Hematopoietic multipotent progenitor cell (in vitro differentiated cells): Measurements from ENCODE around the gene ZNF92. TPM values are rescaled to one million over a fixed set of nuclear protein-coding genes. Genes with fewer than 3 reads are reported as not detected.
"Not testable (repeated sequence)": the region's sequence is repeated elsewhere in the genome, so short reads cannot be mapped to it uniquely, and the experiment has no call there.

Experiments
- DNase-seq, 3 donors: peaks; one replicate each; pipeline ENCODE4 v3.0.0-alpha.2; 2011 to 2015; ENCODE audit warnings: low read depth in 2 of 3, low spot score in 2 of 3
- total RNA-seq: library from RNA; depleted of rRNA; stranded (reverse); fragments of >200 nt; gene quantifications from one replicate; pipeline ENCODE4 v1.2.3, GENCODE V29; 2012

The ZNF92 gene
- total RNA-seq: 8.6 TPM

GRCh38 chr7:65373608-65374351 is at the start of gene ZNF92:
ZNF92 (plus strand) TSS chr7:65373855; CDS start chr7:65373998, 143 bp downstream.
- peak; percentile 80 to 98 (median 95) for DNase-seq

- peak in 1 of 3 donors; percentile 13 for DNase-seq
These were observed 47.7 kb upstream of the ZNF92 start for GRCh38 chr7:65325793-65326432.

GRCh38 chr7:65338346-65338745 is 35.3 kb upstream of the ZNF92 start:
- DNase-seq: no peak

GRCh38 chr7:65339257-65339656 is 34.4 kb upstream of the ZNF92 start:
- no peak for DNase-seq

- DNase-seq: no peak
These were observed 30.7 kb upstream of the ZNF92 start for GRCh38 chr7:65342723-65343629.

GRCh38 chr7:65344541-65344940 is 29.1 kb upstream of the ZNF92 start:
- DNase-seq: not testable (repeated sequence)

GRCh38 chr7:65354263-65354662 is 19.4 kb upstream of the ZNF92 start:
- DNase-seq: no peak

- DNase-seq: no peak
These were observed 3.8 kb upstream of the ZNF92 start for GRCh38 chr7:65369843-65370242.

- DNase-seq: no peak
These were observed 2.2 kb upstream of the ZNF92 start for GRCh38 chr7:65371468-65371867.

- DNase-seq: no peak
These were observed 5.7 kb downstream of the ZNF92 start for GRCh38 chr7:65379318-65379717.

GRCh38 chr7:65381742-65382141 is 8.1 kb downstream of the ZNF92 start:
- DNase-seq: no peak

GRCh38 chr7:65382452-65382851 is 8.8 kb downstream of the ZNF92 start:
- no peak for DNase-seq

- no peak for DNase-seq
These were observed 14.2 kb downstream of the ZNF92 start for GRCh38 chr7:65387891-65388290.

- DNase-seq: no peak
These were observed 16.9 kb downstream of the ZNF92 start for GRCh38 chr7:65390588-65390987.

- no peak for DNase-seq
These were observed 24.1 kb downstream of the ZNF92 start for GRCh38 chr7:65397730-65398142.

GRCh38 chr7:65398671-65399070 is 25.0 kb downstream of the ZNF92 start:
- not testable (repeated sequence) for DNase-seq

GRCh38 chr7:65399101-65399500 is 25.4 kb downstream of the ZNF92 start:
- not testable (repeated sequence) for DNase-seq

GRCh38 chr7:65404020-65404419 is 30.4 kb downstream of the ZNF92 start:
- no peak for DNase-seq

GRCh38 chr7:65406706-65407105 is 33.1 kb downstream of the ZNF92 start:
- not testable (repeated sequence) for DNase-seq

GRCh38 chr7:65409363-65409762 is 35.7 kb downstream of the ZNF92 start:
- no peak for DNase-seq

GRCh38 chr7:65411249-65411648 is 37.6 kb downstream of the ZNF92 start:
- no peak for DNase-seq
